Muscle of leg (tissue), 11 donors: Measurements from ENCODE around the gene EPS8L1. TPM values are rescaled to one million over a fixed set of nuclear protein-coding genes. Genes with fewer than 3 reads are reported as not detected.

Experiments used
- DNase-seq: peaks from one replicate; pipeline ENCODE4 v3.0.0; 2013
- H3K27ac ChIP-seq: one replicate; pipeline ENCODE4 v1.5.1; 2013; ENCODE audit warnings: mild to moderate bottlenecking, low read length, control low read depth
- H3K27me3 ChIP-seq: one replicate; pipeline ENCODE4 v1.6.1; 2013; ENCODE audit warnings: low read length; ENCODE audit not compliant: control insufficient read depth, insufficient read depth
- H3K36me3 ChIP-seq: one replicate; pipeline ENCODE4 v1.6.1; 2013; ENCODE audit warnings: low read length; ENCODE audit not compliant: control insufficient read depth, insufficient read depth
- H3K4me1 ChIP-seq: one replicate; pipeline ENCODE4 v1.6.1; 2013; ENCODE audit warnings: low read length; ENCODE audit not compliant: control insufficient read depth, insufficient read depth
- H3K4me3 ChIP-seq: one replicate; pipeline ENCODE4 v1.5.1; 2013; ENCODE audit warnings: low read length, control low read depth
- H3K9me3 ChIP-seq: replicated peaks from 2 replicates; pipeline ENCODE4 v1.6.1; 2013; ENCODE audit warnings: low read depth, low read length; ENCODE audit not compliant: control insufficient read depth
- WGBS: methylation state at CpG from one replicate; pipeline ENCODE4 v1.1.5; 2013; ENCODE audit warnings: missing lambda C conversion rate; ENCODE audit not compliant: insufficient coverage; 5-methylcytosine and 5-hydroxymethylcytosine counted together
- polyA plus RNA-seq, 8 donors: library from polyadenylated mRNA; unstranded; fragments of 120-200 nt; gene quantifications; one replicate each; pipeline versions ENCODE4 v1.2.1 to v1.2.3, GENCODE V29; 2013; ENCODE audit warnings: inconsistent platforms in 1 of 8, low replicate concordance in 1 of 8; ENCODE audit not compliant: insufficient read length in 8 of 8, insufficient read depth in 1 of 8
- total RNA-seq: library from RNA; stranded (reverse); fragments of 120-200 nt; gene quantifications from one replicate; pipeline ENCODE4 v1.2.4, GENCODE V29; 2013

The EPS8L1 gene
- total and polyA plus RNA-seq, 9 donors, result 2.0 to 8.4 (median 3.3) TPM

DNA sequence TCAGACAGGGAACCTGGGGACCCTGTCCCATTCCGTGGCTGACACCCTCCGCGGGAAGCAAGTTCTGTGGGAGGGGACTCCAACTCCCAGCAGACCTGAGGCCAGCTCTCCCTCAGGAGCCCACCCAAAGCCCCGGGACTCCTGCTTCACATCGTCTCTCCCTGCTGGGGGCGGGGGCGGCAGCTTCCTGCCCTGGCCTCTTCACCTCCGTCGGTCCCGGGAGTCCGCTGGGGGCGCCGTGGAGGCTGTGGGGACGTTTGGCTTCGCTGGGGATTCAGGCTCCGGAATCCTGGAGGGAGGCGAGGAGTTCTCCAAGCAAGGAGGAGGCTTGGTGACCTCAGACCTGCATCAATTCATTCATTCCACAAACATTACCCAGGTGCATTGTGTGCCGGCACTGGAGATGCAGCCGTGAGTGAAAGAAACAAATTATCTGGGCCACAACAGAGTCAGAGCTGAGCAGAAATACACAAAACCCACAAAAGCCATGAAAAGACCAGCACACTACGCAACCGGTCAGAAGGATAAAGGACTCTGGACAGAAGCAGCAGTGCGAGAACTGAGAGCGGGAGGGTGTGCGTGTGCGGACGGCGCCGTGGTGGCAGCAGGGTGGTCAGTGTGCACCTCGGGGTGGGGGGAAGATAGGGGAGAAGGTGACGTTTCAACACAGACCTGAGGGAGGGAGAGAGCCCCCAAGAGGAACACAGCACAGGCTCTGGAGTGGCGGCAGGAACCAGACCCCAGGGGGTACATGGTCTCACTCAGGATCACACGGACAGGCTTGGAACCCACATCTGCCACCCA lies 19.0 kb downstream of the EPS8L1 start:
- peaks cover 66% of the 10 kb centered on the region for H3K36me3 ChIP-seq
- H3K27me3 ChIP-seq, result no peaks in the 10 kb centered on the region
- H3K27ac ChIP-seq, result no peak overlapping the region
- WGBS, result 78% methylated on average over 16 of the region's 32 CpGs
- H3K4me1 ChIP-seq, result peaks cover 4% of the 10 kb centered on the region
- no peaks in the 10 kb centered on the region for H3K9me3 ChIP-seq
- no peak overlapping the region for H3K4me3 ChIP-seq
- DNase-seq, result no peak

DNA sequence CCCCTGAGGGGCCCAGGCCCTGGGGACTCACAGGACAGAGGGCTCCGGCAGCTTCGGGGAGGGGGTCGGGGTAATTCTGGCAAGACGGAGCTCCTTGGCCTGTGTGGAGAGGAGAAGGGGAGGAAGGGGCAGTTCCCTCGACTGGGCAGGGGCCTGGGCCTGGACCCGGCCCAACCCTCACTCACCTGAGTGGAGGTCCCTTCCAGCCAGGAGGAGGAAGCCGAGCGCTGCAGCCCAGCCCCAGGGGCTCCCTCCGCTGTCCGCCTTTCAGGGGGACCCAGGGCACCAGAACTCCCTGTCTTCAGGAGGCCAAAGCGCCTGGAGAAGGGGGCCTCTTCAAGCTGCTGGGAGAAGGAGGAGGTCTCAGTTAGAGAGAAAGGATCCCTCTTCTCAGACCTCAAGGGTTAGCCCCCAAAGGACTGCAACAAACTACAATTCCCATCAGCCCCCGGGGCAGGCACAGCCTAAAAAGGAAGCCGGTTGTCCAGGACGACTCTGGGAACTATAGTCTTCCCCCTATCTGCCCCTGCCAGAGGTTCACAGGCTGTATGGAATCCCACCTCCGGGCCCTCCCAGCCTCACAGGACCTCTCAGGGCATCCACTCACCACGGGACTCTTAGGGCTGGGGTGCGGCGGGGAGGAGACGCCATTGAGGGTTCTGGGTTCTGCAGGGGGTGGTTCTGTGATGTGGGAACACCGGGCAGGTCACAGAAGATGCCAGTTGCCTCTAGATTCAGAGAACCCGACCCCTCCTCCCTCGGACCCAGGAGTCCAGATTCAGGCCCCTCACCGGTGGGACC lies 19.8 kb downstream of the EPS8L1 start:
- no peaks in the 10 kb centered on the region for H3K9me3 ChIP-seq
- H3K27ac ChIP-seq, result no peak overlapping the region

DNA sequence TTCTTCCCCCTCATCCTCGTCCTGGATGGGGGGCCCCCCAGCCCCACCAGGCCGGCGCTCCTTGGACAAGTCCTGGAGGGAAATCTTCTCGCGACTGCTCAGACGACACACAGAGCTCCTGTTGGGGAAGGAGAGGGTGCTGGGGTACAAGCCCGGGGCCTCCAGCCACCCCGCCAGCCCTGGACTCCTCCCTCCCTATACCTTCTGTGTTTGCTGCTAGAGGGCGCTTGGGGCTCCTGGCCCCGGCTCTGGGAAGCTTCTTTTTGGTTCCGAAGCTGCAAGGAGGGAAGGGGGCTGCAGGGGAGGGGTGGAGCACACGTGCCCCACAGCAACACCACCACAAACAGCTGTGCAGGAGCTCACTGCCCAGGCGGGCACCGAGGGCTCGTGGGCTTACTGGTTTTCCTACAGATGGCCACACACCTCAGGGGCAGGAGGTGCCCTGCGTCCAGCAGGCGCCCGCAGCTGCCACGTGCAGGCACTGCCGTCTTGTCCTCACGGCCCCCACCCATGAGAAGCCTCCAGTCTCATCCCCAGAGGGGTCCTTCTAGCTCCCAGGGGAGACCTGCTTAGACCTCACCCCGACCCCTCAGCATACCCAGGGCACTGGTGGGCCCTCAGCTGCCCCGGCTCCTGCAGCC lies 20.5 kb downstream of the EPS8L1 start:
- DNase-seq, result no peak
- WGBS, result 69% methylated on average over 12 of the region's 23 CpGs
- Histone ChIP-seq H3K27ac (no peak overlapping the region), H3K4me3 (no peak overlapping the region), H3K9me3 (no peaks in the 10 kb centered on the region), H3K4me1 (peaks cover 7% of the 10 kb centered on the region), H3K27me3 (no peaks in the 10 kb centered on the region), H3K36me3 (peaks cover 56% of the 10 kb centered on the region)

More for the DNA sequence above, 19.8 kb downstream of the EPS8L1 start:
- no peak for DNase-seq
- Histone ChIP-seq H3K4me1 (peaks cover 7% of the 10 kb centered on the region), H3K4me3 (no peak overlapping the region), H3K36me3 (peaks cover 58% of the 10 kb centered on the region), H3K27me3 (no peaks in the 10 kb centered on the region)
- 56% methylated on average over 5 of the region's 23 CpGs for whole genome bisulfite sequencing

DNA sequence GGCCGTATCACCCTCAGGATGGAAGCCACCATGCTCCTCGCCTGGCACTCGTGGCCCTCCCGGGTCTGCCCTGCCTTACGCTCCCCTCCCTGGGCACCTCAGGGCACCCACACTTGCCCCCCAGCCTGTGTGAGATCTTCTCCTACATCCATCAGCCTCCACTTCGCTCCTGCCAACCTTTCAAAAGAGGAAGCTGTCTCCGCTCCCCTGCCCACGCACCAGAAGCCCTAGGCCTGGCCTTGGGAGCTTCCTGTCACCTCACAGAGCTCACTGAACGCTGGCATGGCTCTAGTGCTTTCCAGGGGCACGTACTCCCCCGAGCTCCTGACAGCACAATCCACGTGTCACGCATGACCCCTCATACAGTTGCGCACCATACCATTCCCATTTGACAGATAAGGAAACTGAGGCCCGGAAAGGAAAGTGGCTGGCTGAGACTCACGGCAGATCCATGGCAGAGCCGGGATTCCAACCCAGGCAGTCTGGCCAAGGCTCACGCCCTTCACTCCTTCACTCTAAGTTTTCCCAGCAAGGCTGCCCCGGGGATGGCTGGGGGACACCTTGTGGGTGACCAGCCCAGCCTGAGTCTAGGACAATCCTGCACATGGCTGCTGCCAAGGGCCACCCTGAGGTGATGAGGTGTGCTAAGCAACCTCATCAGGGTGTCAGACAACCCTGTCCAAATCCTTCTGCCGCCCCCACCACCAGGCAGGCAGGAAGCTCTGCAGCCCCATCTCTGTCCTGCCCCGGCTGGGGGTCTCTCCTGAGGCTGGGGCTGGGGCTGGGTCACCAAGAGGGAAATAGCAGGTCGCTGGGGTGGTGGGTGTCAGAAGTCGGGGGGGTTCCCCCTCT lies 22.4 kb downstream of the EPS8L1 start:
- Histone ChIP-seq H3K27me3 (no peaks in the 10 kb centered on the region), H3K4me1 (peaks cover 7% of the 10 kb centered on the region), H3K36me3 (peaks cover 57% of the 10 kb centered on the region), H3K27ac (no peak overlapping the region), H3K9me3 (peaks cover under 1% of the 10 kb centered on the region), H3K4me3 (no peak overlapping the region)
- no peak for DNase-seq
- WGBS, result 92% methylated on average over 20 of the region's 23 CpGs

DNA sequence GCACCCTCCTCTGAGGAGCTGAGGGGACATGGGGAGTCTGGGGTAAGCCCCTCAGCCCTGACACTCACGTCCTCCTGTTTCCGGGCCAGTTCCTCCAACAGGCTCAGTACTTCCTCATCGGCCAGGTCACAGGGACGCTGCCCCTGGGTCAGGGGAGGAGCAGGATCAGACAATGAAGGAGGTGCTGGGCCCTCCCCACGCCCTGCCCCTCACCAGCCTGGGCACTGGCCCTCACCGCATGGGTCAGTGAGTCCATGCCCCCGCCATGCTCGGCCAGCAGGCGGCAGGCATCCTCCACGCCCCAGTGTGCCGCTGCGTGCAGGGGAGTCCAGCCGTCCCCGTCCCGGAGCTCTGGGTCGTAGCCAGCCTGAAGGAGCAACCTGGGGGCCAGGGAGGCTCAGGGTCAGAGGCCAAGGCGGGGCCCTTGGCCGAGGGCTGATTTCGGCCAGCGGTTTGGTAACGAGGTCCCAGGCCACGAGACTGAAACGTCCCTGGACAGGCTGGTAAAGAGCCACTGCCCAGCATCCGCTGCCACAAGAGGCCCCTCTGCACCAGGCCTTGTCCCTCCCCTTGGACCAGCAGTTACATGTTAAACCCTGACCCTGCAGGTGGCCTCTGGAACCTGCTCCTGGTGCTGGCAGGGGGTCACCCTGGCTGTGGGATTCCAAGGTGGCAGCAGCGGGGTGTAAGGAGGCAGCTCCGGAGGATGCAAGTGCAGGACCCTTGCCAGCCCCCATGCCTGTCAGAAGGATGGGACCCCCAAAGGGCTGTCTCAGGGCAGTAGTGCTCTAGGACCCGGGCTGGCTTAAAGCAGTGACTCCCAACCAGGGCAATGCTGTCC lies 23.3 kb downstream of the EPS8L1 start:
- Histone ChIP-seq H3K27me3 (no peaks in the 10 kb centered on the region), H3K36me3 (peaks cover 64% of the 10 kb centered on the region), H3K27ac (peak overlapping the region; percentile 7), H3K4me3 (no peak overlapping the region), H3K9me3 (peaks cover 6% of the 10 kb centered on the region), H3K4me1 (peaks cover 7% of the 10 kb centered on the region)
- no peak for DNase-seq
- 84% methylated on average over 26 of the region's 27 CpGs for WGBS

DNA sequence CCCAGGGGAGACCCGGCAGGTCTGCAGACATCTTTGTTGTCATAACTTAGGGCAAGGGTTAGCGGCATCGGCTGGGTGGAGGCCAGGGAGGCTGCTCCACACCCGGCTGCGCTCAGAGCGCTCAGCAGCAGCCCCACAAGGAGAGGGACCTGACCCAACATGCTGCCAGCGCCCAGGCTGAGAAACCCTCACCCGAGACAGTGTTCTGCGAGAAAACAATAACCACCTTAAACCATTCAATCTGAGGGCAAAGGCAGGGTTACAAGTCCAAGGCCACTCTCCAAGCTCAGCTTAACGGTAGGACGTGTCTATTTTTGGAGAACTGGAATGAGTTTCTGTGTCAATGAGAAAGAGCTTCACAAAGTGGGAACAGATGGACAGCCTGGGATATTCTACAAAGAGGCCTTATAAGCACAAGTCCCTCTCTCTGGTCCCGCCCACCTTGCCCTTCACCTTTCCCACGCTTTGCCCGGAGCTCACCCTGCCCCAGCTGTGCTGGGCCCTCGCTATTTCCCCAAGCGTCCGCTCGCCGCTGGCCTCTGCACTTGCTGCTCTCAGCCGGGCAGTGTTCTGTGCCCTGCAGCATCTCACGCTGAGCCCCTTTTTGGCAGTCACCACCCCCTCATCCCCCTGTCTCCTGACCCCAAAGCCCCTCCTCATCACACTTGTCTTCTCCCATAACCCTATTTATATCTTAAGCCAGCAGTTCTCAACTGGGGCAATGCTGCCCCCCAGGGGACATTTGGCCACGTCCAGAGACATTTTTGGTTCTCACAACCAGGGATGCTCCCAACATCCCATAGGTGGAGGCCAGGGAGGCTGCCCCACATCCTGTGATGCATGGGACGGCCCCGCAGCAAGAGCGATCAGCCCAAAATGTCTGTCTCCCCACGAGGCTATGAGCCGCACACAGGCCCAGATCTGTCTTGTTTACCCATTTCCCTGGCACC lies 24.2 kb downstream of the EPS8L1 start:
- Histone ChIP-seq H3K9me3 (peaks cover 6% of the 10 kb centered on the region), H3K36me3 (peaks cover 60% of the 10 kb centered on the region), H3K27ac (peak overlapping the region; percentile 7), H3K27me3 (no peaks in the 10 kb centered on the region), H3K4me1 (peaks cover 7% of the 10 kb centered on the region), H3K4me3 (no peak overlapping the region)
- peak; percentile 29 for DNase-seq
- WGBS, result 79% methylated on average over 22 of the region's 27 CpGs

DNA sequence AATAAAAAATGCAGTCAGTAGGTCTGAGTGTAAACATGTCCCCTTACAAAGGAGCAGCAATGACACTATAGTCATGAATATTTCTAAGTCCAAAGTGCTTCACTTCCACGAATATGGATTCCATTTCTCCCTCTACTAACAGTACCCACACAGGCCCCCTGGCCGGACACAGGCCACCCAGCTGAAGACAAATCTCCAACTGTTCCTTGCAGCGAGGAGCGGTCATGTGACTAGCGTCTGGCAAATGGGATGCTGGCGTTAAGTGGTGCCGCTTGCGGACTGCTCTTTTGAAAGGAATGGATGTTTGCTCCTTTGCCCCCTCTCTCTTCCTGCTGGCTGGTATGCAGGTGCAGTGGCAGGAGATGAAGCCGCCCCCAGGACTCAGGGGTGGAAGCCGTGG lies 25.6 kb downstream of the EPS8L1 start:
- Histone ChIP-seq H3K27me3 (no peaks in the 10 kb centered on the region), H3K9me3 (peaks cover 6% of the 10 kb centered on the region), H3K36me3 (peaks cover 61% of the 10 kb centered on the region), H3K4me1 (peaks cover 7% of the 10 kb centered on the region), H3K27ac (no peak overlapping the region), H3K4me3 (no peak overlapping the region)
- 92% methylated on average over 6 of the region's 10 CpGs for WGBS
- DNase-seq, result no peak

DNA sequence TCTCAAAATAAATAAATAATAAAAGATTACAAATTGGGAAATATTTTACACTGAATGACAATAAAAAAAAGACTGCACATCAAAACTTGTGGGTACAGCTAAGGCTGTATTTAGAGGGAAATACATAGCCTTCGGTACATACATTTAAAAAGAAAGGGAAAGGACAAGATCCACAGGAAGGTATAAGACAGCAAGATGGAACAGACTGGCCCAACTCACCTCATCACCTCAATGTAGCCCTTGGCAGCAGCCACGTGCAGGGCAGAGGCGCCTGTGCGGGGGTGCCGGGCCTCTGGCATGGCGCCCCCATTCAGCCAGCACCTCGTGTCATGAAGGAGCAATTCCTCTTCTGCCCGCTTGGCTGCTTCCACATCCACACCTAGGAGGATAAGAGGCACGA lies 27.5 kb downstream of the EPS8L1 start:
- Histone ChIP-seq H3K27me3 (no peaks in the 10 kb centered on the region), H3K9me3 (peaks cover 6% of the 10 kb centered on the region), H3K4me3 (no peak overlapping the region), H3K36me3 (peaks cover 64% of the 10 kb centered on the region), H3K4me1 (peaks cover 7% of the 10 kb centered on the region), H3K27ac (no peak overlapping the region)
- 97% methylated on average over 7 of the region's 9 CpGs for WGBS
- DNase-seq, result no peak
